ENCODE measurements around the gene CITED2. TPM values are rescaled to one million over a fixed set of nuclear protein-coding genes. Genes with fewer than 3 reads are reported as not detected.

The CITED2 gene
- polyA plus RNA-seq, 1 of the 3 experiments (the other 2 are of a cell fraction), result 173 TPM

DNA sequence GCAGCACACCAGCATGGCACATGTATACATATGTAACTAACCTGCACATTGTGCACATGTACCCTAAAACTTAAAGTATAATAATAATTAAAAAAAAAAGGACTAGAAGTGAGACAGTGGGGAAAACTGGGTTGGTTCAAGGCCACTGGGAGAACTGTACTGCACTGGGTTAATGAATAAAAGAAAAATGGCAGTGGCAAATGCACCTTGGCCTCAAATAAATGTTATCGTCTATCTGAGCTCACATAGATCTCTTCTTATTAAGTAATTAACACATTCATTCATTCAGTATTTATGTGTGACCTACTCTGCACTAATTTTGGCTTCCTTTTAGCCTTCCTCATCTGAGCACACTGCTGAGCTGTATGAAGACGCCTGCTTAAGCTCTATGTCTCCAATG, 17.5 kb downstream of the CITED2 start:
- Histone ChIP-seq H3K9me2 (no peaks in the 10 kb centered on the region), H3K79me2 (ENCODE audit: insufficient read depth) (no peaks in the 10 kb centered on the region), H3F3A (replicated peaks; ENCODE audit: insufficient read depth) (no peaks in the 10 kb centered on the region), H3K9ac (no peak overlapping the region), H3K4me1 (ENCODE audit: control insufficient read depth in 1 of 2, insufficient read depth in 2 of 2, low read depth in 1 of 2, low read length in 1 of 2) (no peaks in the 10 kb centered on the region), H3K4me2 (no peak overlapping the region), H3K9me3 (no peaks in the 10 kb centered on the region), H4K20me1 (ENCODE audit: insufficient read depth) (no peaks in the 10 kb centered on the region), H3K27ac (ENCODE audit: low read depth in 2 of 2, low read length in 1 of 2) (no peak overlapping the region), H2AFZ (ENCODE audit: low read depth) (no peak overlapping the region), H3K27me3 (ENCODE audit: insufficient read depth) (no peaks in the 10 kb centered on the region; the same call in 1 of the 2 replicates), H3K4me3 (ENCODE audit: low read depth in 2 of 2, low read length in 1 of 2) (no peak overlapping the region), H3K36me3 (replicated peaks in 1 of 2; ENCODE audit: control insufficient read depth in 1 of 2, insufficient read depth in 2 of 2, low read length in 1 of 2) (no peaks in the 10 kb centered on the region)
- 25% methylated on average over 2 of the region's 2 CpGs for WGBS (ENCODE audit: low lambda C conversion rate)
- TF ChIP-seq, protein P1, sequence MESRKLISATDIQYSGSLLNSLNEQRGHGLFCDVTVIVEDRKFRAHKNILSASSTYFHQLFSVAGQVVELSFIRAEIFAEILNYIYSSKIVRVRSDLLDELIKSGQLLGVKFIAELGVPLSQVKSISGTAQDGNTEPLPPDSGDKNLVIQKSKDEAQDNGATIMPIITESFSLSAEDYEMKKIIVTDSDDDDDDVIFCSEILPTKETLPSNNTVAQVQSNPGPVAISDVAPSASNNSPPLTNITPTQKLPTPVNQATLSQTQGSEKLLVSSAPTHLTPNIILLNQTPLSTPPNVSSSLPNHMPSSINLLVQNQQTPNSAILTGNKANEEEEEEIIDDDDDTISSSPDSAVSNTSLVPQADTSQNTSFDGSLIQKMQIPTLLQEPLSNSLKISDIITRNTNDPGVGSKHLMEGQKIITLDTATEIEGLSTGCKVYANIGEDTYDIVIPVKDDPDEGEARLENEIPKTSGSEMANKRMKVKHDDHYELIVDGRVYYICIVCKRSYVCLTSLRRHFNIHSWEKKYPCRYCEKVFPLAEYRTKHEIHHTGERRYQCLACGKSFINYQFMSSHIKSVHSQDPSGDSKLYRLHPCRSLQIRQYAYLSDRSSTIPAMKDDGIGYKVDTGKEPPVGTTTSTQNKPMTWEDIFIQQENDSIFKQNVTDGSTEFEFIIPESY (IDR thresholded peaks at IDR 0.05; ENCODE audit: borderline replicate concordance, low read depth), result no peak
- TF ChIP-seq, protein P2, sequence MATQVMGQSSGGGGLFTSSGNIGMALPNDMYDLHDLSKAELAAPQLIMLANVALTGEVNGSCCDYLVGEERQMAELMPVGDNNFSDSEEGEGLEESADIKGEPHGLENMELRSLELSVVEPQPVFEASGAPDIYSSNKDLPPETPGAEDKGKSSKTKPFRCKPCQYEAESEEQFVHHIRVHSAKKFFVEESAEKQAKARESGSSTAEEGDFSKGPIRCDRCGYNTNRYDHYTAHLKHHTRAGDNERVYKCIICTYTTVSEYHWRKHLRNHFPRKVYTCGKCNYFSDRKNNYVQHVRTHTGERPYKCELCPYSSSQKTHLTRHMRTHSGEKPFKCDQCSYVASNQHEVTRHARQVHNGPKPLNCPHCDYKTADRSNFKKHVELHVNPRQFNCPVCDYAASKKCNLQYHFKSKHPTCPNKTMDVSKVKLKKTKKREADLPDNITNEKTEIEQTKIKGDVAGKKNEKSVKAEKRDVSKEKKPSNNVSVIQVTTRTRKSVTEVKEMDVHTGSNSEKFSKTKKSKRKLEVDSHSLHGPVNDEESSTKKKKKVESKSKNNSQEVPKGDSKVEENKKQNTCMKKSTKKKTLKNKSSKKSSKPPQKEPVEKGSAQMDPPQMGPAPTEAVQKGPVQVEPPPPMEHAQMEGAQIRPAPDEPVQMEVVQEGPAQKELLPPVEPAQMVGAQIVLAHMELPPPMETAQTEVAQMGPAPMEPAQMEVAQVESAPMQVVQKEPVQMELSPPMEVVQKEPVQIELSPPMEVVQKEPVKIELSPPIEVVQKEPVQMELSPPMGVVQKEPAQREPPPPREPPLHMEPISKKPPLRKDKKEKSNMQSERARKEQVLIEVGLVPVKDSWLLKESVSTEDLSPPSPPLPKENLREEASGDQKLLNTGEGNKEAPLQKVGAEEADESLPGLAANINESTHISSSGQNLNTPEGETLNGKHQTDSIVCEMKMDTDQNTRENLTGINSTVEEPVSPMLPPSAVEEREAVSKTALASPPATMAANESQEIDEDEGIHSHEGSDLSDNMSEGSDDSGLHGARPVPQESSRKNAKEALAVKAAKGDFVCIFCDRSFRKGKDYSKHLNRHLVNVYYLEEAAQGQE (IDR thresholded peaks at IDR 0.05; ENCODE audit: low read depth, low read length), result no peak
- DNase-seq, result no peak
- POLR2A ChIA-PET, result no interaction called here
- CTCF ChIA-PET, result no interaction called here

DNA sequence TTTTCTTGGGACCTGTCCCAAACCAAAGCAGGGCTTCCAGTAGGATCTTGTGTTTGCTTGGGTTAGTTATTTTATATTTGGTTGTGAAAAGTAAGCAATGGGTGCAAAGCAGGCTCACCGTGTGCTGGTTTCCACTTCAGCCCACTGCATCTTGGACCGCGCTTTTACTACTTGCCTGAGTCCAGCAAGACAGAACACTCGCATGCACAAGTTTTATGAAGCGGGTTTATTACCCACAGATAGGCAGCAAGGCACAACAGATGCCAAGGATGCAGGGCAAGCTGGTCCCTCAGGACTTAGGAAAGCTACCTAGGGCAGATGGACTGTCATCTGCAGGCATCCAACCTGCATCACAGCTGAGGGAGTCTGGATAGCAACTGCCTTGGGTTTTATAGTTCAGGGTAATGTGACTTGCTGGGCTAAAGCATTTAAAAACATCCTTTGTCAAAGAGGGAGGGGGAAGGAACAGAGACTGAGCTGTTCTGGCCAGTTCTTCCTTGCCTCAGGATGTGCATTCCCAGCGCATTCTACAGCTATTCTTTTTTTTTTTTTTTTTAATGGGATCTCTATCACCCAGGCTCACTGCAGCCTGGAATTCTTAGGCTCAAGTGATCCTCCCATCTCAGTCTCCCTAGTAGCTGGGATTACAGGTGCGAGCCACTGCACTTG, 18.5 kb downstream of the CITED2 start:
- no peak for DNase-seq
- Histone ChIP-seq H3K27ac (ENCODE audit: low read depth in 2 of 2, low read length in 1 of 2) (no peak overlapping the region), H2AFZ (ENCODE audit: low read depth) (no peak overlapping the region), H3K4me3 (ENCODE audit: low read depth in 2 of 2, low read length in 1 of 2) (no peak overlapping the region), H3F3A (replicated peaks; ENCODE audit: insufficient read depth) (no peaks in the 10 kb centered on the region), H3K9me3 (no peaks in the 10 kb centered on the region), H3K4me1 (ENCODE audit: control insufficient read depth in 1 of 2, insufficient read depth in 2 of 2, low read depth in 1 of 2, low read length in 1 of 2) (no peaks in the 10 kb centered on the region), H3K27me3 (ENCODE audit: insufficient read depth) (no peaks in the 10 kb centered on the region; the same call in 1 of the 2 replicates), H3K79me2 (ENCODE audit: insufficient read depth) (no peaks in the 10 kb centered on the region), H3K4me2 (no peak overlapping the region), H3K9ac (no peak overlapping the region), H3K36me3 (replicated peaks in 1 of 2; ENCODE audit: control insufficient read depth in 1 of 2, insufficient read depth in 2 of 2, low read length in 1 of 2) (no peaks in the 10 kb centered on the region), H3K9me2 (no peaks in the 10 kb centered on the region), H4K20me1 (ENCODE audit: insufficient read depth) (no peaks in the 10 kb centered on the region)
- POLR2A ChIA-PET, result interaction anchor here (0.5 kb wide), 1 partner anchor 152 kb away, joined by 3 read pairs; no protein-coding TSS in a partner anchor
- WGBS (ENCODE audit: low lambda C conversion rate), result 36% methylated on average over 7 of the region's 7 CpGs
- CTCF ChIA-PET, result interaction anchor here (1.3 to 1.6 kb wide), 2 partner anchors 12 to 14 kb away, joined by 3 read pairs; no protein-coding TSS in a partner anchor
- TF ChIP-seq GABPA (IDR thresholded peaks at IDR 0.05; ENCODE audit: low read depth) (no peak), POLR2AphosphoS5 (IDR thresholded peaks at IDR 0.05; ENCODE audit: low read depth, low read length) (no peak), RXRA (IDR thresholded peaks at IDR 0.05; ENCODE audit: borderline replicate concordance, low read depth) (no peak), TCF12 (IDR thresholded peaks at IDR 0.05) (no peak), MEF2A (IDR thresholded peaks at IDR 0.05; ENCODE audit: borderline replicate concordance, low read depth) (no peak), YY1 (IDR thresholded peaks at IDR 0.05; ENCODE audit: low read depth) (no peak), RFX5 (IDR thresholded peaks at IDR 0.05; ENCODE audit: low read length) (no peak)
- TF ChIP-seq, protein P3, sequence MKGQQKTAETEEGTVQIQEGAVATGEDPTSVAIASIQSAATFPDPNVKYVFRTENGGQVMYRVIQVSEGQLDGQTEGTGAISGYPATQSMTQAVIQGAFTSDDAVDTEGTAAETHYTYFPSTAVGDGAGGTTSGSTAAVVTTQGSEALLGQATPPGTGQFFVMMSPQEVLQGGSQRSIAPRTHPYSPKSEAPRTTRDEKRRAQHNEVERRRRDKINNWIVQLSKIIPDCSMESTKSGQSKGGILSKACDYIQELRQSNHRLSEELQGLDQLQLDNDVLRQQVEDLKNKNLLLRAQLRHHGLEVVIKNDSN (IDR thresholded peaks at IDR 0.05; ENCODE audit: borderline replicate concordance, low read depth), result no peak
